ENCODE results near the gene BPIFB2.
"Not testable (repeated sequence)": the region's sequence is repeated elsewhere in the genome, so short reads cannot be mapped to it uniquely, and the experiment has no call there.

Gene BPIFB2

DNA sequence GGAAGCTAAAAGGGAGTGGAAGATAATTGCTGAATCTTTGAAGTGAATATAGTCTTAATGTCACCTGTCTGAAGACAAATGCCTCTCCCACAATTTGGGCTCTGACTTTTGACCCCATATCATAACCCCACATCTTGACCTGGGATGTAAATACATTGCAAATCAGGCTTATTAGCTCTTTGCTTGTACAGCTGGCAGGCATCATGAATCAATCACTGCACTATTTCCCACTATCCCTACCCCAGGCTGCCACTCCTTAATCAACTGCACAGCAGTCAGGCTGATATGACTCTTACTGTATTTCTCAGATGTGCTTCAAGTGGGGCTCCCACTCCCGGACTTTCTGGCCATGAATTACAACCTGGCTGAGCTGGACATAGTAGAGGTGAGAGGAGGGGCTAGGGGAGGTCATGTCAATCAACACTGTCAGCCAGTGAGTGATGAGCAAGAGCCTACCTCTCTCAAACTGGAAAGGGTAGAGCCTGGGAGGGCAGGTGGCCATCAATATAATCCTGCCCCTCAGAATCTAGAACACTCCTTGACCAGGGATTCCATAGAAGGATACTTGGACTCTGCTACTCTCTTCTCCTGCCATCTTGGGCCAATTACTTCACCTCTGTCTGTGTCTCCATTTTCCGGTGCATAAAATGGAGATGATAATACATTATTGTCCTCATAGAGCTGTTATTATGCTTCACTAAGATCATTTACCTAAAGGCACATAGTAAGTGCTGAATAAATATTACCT lies 35.7 kb downstream of the BPIFB2 start:
- no peak for DNase-seq (ENCODE audit: low read depth)

DNA sequence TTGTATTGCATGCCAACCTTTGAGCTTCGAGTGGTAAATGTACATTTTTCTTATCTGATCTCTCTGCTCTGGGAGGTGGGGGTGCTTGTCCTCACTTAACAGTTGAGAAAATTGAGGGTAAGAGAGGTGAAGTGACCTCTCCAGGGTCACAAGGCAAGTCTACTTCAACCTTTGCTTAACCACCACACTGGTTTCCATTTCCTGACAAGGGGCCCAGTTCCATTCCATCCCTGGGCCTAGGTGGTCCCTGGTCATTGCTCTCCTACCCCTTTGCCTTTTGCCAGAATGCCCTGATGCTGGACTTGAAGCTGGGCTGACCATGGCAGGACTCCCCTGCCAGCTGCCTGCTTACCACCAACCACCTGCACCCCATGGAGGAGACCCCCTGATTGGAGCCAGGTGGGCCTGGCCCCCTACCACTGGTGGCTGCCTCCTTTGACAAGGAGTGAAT lies 36.3 kb downstream of the BPIFB2 start:
- no peak for DNase-seq (ENCODE audit: low read depth)

DNA sequence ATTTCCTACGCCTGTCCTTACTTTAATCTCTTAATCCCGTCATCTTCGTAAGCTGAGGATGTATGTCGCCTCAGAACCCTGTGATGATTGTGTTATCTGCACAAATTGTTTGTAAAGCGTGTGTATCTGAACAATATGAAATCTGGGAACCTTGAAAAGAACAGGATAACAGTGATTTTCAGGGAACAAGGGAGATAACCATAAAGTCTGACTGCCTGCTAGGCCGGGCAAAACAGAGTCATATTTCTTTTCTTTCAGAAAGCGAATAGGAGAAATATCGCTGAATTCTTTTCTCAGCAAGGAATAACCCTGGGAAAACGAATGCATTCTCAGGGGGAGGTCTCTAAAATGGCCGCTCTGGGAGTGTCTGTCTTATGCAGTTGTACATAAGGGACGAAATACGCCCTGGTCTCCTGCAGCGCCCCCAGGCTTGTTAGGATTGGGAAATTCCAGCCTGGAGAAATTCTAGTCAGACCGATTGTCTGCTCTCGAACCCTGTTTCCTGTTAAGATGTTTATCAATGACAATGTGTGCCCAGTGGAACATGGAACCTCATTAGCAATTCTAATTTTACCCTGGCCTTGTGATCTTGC lies 37.7 kb downstream of the BPIFB2 start:
- DNase-seq (ENCODE audit: low read depth), result not testable (repeated sequence)

DNA sequence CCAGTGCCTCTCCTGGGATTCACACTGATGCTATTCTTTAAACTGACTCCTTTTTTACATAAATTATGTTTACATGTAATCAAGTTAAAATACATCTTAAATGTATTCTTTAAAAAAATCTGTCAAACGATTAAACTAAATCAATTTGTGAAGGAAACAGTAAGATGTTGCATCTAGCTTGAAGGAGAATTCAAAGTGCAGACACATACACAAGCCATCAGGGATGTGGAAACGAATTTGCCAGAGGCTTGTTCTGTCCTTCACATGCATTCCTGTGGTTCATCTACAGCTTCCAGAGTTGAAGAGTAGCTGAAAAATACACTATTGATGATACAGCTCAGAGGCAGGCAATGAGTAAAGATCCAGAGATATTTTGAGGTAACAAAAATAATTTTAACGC lies 38.9 kb downstream of the BPIFB2 start:
- no peak for DNase-seq (ENCODE audit: low read depth)

DNA sequence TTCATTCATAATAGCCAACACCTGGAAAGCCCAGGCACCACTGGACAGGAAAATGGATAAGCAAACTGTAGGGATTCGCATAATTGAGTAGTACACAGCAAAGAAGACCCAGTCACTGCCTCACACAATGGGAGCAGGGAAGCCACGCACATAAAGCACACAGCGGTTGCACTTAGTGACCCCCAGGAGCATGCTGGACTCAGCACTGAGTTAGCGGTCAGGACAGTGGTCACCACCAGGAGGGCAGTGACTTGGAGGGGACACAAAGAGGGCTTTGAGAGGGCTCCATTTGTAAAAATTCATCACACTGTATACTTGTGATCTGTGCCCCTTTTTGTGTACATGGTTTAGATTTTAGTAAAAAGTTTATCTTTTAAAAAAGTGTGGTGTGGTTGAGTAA lies 43.8 kb downstream of the BPIFB2 start:
- DNase-seq (ENCODE audit: low read depth), result no peak

DNA sequence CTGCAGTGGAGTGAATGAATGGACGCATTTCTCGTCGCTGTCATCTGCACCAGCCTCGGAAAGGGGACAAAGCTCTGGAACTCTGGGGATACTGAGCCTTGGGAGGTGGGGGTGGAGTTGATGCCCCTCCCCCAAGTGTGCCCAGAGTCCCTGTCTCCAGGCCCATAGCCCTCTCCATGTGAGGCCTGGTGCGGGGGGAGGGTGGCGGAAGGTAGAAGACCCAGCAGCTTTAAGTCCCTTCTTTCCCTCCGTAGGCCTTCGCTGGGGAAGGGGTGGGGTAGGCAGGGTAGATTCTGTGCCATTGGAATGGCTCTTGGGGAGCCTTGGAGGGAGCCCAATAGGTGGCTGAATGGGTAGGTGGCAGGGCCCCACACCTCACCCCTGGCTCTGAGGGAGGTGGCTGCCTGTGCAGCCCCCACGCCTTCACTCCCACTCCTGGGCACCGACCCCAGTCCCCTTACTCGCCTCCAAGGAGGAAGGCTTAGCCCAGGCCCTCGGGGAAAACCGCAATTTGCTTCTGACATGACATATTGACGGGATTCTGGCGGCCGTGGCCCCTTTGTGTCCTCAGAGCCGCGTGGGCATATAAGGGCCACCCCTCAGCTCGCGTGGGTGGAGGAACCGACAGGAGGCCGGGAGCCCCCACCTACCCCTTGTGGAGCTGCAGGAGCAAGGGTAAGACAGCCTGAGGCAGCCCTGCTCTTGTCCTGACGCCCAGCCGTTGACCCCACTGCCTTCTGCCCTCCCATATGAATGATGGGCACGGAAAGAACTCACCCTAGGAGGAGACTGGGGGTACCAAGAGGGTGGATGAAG lies 46.0 kb downstream of the BPIFB2 start, which contains the start of gene BPIFB3:
Gene BPIFB3, plus strand, starts transcription at position 613 of the 816 bp plus-strand sequence. CDS start 1,533 bp downstream, outside the sequence.
- no peak for DNase-seq (ENCODE audit: low read depth)

DNA sequence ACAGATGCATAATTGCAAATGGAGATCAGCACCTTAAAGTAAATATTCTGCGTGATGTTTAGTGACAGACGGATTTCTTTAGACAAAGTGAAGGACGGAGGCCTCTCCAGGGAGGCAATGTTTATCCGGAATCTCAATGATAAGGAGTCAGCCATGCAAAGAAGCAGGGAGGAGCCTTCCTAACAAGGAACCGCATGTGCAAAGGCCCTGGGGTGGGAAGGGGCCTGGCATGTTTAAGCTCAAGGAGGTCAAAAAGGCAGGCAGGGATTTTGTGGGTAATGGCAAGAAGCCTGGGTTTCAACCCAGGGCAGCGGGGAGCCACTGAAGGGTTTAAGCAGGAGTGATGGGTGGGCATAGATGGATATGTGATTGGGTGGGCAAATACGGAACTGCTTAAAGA lies 46.9 kb downstream of the BPIFB2 start:
- no peak for DNase-seq (ENCODE audit: low read depth)

DNA sequence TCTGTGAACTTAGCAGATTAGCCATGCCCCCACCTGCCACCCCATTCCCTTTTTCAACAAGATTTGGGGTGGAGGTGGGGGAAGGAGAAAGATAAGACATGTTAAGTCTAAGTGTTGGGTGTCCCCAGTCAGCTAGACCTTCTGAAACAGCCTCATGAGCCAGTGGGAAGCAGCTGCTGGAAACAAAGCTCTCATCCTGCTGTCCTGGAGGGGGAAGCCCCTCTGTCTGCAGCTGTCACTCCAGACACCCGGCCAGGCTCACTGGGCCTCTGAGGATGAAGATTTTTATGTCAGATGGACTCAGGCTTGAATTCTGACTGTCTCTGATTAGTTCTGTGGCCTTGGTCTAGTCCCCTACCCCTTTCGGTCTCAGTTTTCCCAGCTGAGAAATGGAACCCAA lies 47.3 kb downstream of the BPIFB2 start:
- DNase-seq (ENCODE audit: low read depth), result no peak

DNA sequence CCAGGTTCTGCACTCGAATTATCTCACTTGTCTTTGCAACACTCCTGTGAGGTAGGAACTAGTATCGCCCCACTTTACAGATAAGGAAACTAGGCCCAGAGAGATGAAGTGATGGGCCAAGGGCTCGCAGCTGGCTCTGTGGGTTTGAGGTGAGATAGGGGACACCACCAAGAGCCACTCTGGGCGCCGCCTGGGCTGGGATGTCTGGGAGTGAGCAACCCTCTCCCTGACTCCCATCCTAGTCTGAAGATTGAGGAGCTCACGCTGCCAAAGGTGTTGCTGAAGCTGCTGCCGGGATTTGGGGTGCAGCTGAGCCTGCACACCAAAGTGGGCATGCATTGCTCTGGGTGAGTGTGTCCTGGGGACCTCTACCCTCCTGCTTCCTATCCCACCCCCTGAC lies 51.6 kb downstream of the BPIFB2 start:
- no peak for DNase-seq (ENCODE audit: low read depth)

DNA sequence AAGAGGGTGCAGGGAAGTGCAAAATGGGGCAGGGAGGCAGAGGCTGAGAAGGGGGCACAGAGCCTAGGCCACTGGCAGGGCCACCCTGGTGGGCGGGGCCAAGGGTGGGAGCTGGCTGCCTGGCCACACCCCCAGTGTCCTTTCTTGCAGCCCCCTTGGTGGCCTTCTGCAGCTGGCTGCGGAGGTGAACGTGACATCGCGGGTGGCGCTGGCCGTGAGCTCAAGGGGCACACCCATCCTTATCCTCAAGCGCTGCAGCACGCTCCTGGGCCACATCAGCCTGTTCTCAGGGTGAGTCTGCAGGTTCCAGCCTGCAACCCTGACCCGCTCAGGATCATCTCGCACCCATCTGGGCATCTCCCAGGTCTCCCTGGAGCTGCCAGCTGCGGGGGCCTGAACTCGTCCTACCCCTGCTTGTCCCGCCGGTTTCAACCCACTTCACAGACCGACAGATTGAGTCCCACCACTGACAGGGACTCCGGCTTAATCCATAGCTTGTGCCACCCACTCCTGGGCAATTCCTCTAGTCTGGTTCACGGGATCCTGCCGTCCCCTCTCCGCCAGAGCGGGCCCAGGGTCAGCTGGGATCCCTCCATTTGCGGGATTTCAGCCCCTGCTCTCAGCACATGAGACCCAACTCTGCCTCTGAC lies 52.4 kb downstream of the BPIFB2 start:
- no peak for DNase-seq (ENCODE audit: low read depth)

DNA sequence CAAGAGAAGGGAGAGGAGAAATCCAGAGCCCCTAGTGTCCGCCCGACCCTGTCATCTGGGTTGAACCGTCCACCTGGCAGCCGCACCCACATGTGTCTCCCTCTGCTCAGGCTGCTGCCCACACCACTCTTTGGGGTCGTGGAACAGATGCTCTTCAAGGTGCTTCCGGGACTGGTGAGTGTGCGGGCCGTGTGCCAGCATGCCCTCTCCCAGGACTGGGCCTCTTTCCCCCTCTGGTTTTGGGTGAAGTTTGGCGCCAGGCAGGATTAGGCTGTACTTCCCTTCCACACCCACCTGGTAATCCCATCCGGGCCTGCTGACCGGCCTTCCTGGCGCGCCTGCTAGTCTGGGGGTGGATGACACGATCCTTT lies 54.1 kb downstream of the BPIFB2 start:
- DNase-seq (ENCODE audit: low read depth), result no peak

DNA sequence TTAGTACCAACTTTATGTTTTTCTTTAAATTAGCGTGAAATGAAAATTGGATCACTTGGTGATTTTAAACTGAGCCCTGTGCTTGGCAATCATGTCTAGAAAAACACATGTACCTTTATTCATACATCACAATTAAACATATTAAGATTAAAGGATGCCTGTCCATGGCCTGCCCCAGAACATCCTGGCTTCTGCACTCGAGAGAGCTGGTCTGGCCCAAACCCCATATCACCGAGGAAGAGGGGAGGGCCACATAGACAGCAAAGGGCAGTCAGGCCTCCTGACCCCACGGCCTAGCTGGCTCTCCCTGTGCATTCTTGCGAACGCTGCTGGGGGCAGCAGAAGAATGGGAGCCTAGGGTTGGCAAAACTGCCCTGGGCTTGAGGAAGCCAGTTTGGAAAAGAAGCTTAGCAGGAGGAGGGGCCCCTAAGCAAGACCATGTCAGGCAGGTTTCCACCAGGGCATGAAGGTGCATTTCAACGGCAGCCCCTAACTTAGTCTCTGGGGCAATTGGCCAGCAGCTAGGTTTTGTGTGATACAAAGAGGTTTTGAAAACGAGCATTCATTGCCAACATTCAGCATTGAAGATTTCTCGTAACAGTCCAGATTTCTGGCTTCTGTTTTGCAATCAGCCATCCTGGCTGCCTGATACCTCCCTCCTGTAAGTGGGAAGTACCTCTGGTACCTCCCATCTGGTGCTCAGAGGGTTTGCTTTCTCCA lies 54.8 kb downstream of the BPIFB2 start:
- no peak for DNase-seq (ENCODE audit: low read depth)

DNA sequence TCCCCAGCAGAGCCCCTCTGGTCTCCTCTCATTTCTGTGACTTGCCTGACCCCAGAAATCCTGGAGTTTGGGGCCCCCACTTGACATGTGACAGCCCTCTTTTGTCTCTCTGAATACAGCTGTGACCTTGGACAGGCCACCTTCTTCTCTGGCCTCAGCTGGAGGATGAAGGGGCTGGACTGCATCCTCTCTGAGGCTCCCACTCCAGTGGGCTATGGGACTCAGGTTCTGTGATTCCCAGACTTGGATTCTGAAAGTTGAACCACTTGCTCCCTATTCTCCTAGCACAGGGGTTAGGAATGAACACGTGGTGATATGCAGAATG lies 55.3 kb downstream of the BPIFB2 start:
- DNase-seq (ENCODE audit: low read depth), result no peak

DNA sequence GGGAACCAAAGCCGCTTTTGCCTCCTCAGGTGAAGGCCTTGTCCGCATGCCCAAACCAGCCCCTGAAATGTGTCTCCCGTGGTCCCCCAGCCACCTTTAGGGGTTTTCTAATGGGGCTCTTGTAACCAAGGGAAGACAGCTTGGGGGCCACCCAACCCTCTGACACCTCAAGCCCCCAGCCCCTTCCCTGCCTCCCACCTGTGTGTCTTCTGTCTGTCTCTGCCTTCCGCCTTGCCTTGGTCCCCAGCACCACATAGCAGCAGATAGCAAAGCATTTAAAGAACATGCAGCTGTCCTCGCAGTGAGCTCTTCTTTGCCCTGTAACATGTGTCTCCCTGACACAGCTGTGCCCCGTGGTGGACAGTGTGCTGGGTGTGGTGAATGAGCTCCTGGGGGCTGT lies 55.8 kb downstream of the BPIFB2 start:
- no peak for DNase-seq (ENCODE audit: low read depth)

DNA sequence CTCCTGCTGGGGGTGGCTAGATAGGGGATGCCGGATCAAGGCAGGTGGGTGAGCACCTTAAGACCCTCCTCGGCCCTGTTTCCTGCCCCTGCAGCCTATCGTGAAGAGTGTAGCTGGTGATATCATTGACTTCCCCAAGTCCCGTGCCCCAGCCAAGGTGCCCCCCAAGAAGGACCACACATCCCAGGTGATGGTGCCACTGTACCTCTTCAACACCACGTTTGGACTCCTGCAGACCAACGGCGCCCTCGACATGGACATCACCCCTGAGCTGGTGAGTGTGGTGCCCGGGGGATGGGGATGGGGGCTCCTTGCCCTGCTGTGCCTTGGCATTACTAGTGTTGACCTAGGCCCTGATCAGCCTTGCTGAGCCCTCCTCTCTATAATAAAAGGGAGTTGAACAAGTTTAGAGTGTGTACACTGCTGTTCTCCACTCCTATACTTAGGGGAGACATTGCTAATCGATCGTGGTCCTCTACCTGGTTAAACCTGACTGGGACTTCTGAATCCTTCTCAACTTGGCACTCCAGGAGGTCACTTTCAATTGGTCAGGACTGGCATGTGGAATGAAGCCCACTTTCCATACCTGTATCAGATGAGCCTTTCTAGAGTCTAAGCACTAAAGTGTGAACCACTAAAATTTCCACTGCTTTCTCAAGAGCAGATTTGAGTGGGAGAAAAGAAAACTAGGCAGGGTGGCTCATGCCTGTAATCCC lies 57.2 kb downstream of the BPIFB2 start:
- DNase-seq (ENCODE audit: low read depth), result no peak

DNA sequence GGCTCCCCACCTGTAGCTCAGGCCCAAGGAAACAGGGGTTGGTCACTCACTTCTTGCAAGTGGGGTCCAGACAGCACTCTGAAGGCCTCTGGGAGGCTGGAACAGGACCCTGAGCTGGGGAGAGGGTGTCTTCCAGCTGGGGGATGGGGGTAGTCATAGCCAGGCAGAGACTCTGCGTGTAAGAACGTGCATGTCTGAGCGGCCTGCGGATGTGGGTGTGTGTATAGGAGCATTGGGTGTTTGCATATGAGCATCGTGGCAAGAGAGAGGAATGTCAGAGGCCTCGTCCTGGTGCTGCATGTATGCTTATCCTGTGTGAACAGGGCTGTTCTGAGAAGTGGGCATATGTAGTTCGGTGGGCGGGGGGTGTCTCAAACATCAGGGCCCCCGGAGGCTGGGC lies 58.3 kb downstream of the BPIFB2 start:
- DNase-seq (ENCODE audit: low read depth), result no peak

DNA sequence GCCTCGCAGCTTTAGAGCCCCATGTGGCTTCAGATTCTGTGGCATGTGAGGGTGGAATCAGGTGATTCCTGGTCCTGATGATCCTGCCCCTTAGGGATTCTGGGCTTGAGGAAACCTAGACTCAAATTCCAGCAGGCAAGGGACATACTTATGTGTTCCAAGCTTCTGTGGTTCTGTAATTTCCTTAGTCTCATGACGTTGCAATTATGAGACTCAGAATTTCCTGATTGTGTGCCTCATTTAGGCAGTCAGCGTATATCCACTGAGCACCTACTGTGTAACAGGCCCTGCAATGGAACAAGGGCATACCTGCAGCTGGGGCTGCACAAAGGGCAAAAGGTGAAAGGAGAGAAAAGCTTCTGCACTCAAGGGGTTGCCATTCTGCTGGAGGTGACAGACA lies 60.3 kb downstream of the BPIFB2 start:
- no peak for DNase-seq (ENCODE audit: low read depth)

DNA sequence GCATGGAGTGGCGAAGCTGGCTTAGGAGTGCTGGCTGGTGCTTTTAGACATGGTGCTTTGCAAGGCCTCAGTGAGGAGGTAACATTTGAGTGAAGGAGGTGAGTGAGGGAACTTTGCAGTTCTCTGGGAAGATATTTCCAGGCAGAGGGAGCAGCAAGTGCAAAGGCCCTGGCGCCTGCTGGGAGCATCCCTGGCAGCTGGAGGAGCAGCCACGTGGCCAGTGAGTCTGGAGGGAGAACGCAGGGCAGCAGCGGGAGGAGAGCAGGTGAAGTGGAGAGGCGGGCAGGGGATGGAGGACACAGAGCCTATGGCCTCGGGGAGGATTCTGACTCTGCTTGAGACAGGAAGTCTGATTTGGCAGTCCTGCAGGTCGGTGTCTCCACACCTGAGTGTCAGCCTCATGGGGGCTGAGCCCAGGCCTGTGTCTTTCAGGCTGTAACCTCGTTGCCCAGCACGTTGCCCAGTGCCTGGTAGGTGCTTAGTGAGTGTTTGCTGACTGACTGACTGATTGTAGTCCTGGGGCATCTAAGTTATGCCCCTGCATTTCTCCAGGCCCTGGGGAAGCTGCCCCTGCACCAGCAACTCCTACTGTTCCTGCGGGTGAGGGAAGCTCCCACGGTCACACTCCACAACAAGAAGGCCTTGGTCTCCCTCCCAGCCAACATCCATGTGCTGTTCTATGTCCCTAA lies 60.9 kb downstream of the BPIFB2 start:
- no peak for DNase-seq (ENCODE audit: low read depth)

DNA sequence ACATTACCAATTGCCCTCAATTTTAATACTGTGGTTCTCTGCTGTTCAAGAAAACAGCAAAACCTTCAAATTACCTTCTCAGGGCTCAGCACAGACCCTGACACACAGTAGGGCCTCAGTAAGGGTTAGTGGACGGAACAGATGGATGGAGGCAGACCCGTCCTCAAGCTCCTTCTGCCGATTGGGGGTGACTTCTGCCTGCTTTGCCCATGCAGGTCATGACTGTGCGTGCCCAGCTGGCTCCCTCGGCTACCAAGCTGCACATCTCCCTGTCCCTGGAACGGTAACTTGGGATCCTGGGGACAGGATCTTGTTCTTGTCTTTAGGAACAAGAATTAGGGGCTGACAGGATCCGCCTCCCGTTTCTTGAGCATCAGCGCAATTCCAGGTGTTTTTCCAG lies 62.2 kb downstream of the BPIFB2 start:
- no peak for DNase-seq (ENCODE audit: low read depth)

DNA sequence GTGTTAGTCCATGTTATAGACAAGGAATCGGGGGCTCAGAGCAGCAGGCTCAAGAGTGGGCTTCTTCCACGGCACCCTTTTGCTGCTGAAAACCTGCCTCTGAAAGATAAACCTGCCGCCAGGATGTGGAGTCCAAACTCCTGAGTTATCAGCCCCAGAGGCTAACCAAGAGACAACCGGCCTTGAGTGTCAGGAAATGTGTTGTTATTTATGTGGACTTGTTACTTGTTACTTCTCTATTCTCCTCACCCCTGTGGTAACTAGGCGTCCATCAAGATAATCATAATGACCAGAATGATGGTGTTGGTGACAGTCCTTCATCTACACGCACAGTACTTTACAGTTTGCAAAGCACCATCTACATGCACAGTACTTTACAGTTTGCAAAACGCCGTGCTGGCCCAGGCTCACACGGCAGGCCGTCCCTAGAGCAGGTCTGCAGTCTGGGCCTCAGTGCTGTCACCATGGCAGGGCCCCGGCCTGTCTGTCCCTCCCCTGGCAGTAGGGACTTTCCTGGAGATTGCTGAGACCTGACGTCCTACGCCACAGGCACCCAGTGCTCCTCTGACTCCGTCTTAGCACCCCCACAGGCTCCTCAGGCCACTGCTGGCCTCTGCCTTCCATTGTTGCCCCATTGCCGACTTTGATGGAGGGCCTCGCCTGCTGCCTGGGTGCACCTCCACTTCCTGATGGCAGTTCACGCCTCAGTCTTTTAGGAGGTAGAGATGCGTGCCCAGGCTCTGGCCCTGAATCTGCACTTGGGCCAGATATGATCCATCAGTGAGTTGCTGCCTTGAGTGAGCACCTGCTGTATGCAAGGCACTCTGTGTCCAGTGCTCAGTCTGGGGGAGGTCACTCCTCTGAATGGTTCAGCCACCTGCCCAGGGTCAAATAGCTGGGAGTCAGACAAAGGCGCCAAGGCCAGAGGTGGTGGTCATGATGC lies 62.9 kb downstream of the BPIFB2 start:
- DNase-seq (ENCODE audit: low read depth), result no peak

Data from stromal cell of bone marrow (primary cell).